DMS 273 treated with DMSO at 0.1 percent for 48 hours (cell line): Measurements from ENCODE around the gene SCO2.
"Not testable (repeated sequence)": the region's sequence is repeated elsewhere in the genome, so short reads cannot be mapped to it uniquely, and the experiment has no call there.

Experiments used
- DNase-seq: peaks from one replicate; lab custom pipeline; 2025; lab: John Stamatoyannopoulos, UW

SCO2 gene

DNA sequence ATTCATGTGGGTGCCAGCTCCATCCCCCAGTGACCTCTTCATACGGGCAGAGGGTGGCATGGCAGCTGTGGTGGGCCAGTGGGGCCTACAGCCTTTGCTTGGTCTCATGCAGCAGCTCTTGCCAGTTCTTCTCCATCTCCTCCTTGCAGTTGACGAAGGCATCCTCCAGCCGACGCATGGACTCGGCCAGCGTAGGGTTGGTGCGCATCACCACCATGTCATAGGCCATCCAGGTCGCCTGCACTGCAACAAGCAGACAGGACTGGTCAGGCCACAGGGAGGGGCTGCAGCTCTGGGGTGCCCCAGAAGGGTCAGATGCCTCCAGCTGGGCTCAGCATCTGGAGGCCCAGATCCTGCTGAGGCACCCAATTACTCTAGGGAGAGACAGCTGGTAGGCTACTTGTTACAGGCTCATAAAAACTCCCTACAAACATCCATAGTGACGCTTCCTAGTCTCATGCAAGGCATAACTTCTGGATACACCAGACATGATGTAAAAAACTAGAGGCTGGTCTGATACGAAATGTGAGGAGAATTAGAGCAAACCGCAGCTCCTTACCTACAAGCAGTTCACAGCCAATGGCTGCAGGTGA is 25.9 kb upstream of the SCO2 start:
- DNase-seq, result no peak

- no peak for DNase-seq
Measured at GRCh38 chr22:50550395-50550794, 25.0 kb upstream of the SCO2 start.

GRCh38 chr22:50548921-50549790 is 23.8 kb upstream of the SCO2 start:
- DNase-seq, result no peak

DNA sequence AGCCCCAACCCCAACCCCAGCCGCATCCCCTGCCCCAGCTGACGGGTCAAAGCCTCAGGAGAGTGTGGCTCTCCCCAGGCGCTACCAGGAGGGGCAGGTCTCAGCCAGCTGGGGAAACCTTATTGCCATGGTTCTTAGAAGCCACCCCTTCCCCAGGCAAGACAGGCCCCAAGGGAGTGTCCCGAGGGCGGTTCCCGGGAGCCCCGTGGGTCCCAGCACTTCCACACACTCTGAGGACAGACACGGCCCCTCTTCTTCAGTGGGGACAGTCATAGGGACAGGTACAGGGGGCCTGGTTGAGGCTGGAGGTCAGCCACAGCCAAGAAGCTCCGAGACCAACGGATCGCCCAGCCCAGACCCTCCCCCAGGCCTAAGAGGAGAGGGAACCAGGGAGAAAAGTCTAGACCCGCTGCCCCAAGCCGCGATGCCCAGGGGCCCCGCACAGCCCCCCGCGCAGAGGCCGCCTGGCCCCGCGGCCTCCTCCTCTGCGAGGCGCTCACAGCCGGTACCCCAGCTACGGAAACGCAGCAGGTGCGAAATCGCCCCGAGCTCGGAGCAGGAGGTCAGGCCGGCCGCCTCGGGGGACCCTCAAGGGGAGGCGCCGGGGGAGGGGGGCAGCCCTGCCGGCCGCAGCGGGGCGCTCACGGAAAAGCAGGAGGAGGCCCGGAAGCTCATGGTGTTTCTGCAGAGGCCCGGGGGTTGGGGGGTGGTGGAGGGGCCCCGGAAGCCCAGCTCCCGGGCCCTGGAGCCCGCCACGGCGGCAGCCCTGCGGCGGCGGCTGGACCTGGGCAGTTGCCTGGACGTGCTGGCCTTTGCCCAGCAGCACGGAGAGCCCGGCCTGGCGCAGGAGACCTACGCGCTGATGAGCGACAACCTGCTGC is 22.9 kb upstream of the SCO2 start:
- DNase-seq, result no peak

- DNase-seq, result no peak
Measured at GRCh38 chr22:50547263-50547985, 22.0 kb upstream of the SCO2 start.

- DNase-seq, result no peak
Measured at GRCh38 chr22:50546326-50547262, 21.2 kb upstream of the SCO2 start.

GRCh38 chr22:50545522-50546325 is 20.3 kb upstream of the SCO2 start, which contains the start of gene KLHDC7B:
Gene KLHDC7B, plus strand, starts transcription at chr22:50545899. Its CDS starts 345 bp downstream, at chr22:50546244.
- no peak for DNase-seq

DNA sequence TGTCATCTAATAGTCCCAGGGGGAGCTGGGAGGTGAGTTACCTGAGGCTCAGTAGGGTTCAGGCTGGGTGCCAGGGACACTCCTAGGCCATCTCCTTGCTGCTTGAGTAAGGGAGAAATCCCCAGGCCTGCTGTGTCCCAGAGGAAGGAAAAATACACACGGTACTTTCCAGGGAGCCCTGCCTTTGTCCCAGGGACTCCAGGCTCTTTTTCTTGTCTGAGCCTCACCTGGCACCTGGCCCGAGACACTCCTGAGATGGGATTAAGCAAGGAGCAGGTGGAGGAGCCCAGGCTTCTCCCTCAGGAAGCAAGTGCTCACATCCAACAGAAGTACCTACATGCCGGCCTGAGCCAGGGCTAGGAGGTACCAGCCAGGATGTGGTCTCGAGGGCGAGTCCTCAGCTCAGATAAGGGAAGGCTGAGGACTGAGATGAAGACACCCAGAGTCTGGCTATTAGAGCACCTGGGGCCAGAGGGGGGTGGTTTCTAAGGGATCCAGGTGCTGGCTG is 19.4 kb upstream of the SCO2 start:
- no peak for DNase-seq

DNA sequence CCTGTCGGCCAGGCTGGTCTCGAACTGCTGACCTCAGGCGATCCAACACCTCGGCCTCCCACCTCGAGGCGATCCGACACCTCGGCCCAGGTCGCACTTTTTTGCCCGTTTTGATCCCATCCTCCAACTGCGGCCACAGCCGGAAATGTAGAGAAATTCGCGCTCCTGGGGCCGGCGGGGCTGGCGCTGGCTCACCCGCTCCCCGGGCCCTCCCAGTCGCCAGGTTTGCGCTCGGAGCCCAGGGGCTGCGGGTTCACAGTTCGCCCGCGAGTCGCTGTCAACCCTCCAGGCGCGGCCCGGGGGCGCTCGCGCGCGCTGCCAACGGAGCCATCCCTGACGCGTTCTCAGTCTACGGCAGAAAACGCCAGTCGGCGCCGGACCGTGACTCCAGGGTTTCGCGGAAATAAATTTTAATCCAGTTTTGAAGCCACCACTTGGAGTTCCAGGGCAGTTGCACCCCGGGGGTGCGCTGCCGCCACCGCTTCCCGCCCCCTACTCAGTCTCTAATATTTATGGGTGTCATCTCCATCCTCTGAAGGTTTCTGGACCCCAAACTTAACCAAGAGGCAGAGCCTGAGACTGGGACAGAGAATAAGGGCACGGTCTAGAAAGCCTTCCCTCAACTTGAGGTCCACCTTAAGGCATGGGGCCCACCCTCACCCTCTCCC is 18.8 kb upstream of the SCO2 start:
- DNase-seq, result no peak

GRCh38 chr22:50542416-50542927 is 17.1 kb upstream of the SCO2 start:
- no peak for DNase-seq

GRCh38 chr22:50541667-50542026 is 16.2 kb upstream of the SCO2 start:
- not testable (repeated sequence) for DNase-seq

DNA sequence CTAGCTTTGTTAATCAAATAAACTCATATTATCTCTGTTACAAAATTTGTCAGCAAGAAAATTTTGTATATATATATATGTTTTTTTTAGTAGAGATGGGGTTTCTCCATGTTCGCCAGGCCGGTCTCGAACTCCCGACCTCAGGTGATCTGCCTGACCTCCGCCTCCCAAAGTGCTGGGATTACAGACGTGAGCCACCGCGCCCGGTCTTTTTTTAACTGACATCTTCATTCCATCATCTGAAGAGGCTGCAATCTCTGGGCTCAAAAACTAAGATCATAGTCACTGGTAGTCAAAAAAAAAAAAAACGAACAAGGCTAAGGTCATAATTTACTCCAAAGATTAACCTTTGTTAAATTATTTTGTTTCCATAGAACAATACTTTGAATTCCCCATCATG is 15.0 kb upstream of the SCO2 start:
- DNase-seq, result no peak

DNA sequence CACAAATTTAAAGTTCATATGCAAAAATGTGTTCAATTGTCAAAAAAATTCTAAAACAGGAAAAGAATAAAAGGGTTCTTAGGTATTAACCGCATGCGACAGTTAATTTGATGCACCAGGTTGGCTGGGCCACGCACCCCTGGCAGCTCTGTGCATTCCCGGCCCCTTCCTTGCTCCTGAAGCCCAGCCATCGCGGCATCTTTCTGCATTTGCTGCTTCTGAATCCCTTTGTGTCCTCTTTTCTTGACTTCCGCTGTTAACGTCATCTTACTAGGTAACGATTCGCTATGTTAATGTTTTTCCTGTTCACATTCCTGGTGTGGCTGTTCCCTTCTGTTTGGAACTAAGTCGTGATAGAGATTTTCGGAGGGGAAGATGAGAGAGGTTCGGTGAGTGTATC is 12.4 kb upstream of the SCO2 start:
- no peak for DNase-seq

DNA sequence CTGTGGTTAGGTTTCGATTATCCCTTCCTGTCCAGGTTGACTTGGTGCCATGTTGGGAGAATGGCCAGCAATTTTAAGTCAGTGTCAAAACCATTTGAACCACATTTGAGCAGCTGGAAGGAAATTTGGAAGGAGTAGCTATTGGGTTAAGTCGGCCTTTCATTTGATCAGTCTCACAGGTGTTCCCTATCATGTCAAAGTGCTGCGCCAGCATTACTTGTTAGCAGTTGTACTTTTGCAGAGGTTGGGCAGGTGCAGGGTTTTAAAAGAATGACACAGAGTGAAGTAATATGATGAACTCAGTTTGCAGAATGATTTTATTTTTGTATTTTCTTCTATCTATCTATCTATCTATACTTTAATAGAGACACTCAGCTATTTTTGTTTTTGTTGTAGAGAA is 10.8 kb upstream of the SCO2 start:
- no peak for DNase-seq

DNA sequence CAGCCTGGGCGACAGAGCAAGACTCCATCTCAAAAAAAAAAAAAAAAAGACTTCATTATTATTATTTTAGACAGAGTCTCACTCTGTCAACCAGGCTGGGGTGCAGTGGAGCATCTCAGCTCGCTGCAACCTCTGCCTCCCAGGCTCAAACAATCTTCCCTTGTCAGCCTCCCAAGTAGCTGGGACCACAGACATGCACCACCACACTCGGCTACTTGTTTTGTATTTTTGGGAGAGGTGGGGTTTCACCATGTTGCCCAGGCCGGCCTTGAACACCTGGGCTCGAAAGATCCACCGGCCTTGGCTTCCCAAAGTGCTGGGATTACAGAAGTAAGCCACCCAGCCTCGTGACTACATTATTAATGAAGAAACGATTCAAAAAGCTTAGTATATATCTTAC is 9.7 kb upstream of the SCO2 start:
- no peak for DNase-seq

- DNase-seq, result not testable (repeated sequence)
Measured at GRCh38 chr22:50533856-50534711, 8.7 kb upstream of the SCO2 start.

DNA sequence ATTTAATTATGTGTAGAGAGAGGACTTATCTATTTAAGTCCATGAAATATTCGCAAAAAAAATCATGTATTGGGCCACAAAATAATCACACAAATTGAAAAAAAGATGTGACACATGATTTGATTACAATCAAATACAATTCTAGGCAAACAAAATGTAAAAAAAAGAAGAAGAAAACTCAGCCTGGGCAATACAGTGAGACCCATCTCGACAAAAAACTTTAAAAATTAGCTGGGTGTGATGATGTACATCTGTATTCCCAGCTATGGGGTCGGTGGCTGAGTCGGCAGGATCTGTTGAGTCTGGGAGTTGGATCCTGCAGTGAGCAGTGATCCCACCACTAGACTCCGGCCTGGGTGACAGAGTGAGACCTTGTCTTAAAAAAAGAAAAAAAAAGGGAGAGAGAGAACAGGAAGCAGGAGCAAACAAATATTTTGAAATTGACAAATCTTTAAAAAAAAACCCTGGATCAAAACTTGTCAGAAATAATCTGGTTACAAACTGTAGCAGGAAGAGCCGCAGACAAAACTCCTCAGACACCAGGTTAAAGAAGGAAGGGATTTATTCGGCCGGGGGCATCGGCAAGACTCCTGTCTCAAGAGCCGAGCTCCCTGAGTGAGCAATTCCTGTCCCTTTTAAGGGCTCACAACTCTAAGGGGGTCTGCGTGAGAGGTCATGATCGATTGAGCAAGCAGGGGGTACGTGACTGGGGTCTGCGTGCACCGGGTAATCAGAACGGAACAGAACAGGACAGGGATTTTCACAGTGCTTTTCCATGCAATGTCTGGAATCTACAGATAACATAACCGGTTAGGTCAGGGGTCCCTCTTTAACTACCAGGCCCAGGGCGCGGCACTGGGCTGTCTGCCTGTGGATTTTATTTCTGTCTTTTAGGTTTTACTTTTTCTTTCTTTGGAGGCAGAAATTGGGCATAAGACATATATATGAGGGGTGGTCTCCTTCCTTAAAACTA is 7.7 kb upstream of the SCO2 start:
- DNase-seq, result no peak
